HEK293 (cell line): ENCODE results near the gene SMAD4.

Source experiments
- ZNF24 ChIP-seq: fragments of 450-650 bp; formaldehyde crosslinking; IDR thresholded peaks from 2 replicates; pipeline ENCODE4 v1.5.1; 2016; ENCODE audit warnings: missing biosample characterization, missing genetic modification characterization
- ZNF350 ChIP-seq: fragments of 450-650 bp; formaldehyde crosslinking; IDR thresholded peaks from 2 replicates; pipeline ENCODE4 v1.5.0; 2017; ENCODE audit warnings: missing biosample characterization, mild to moderate bottlenecking, missing genetic modification characterization
- ZNF549 ChIP-seq: fragments of 450-650 bp; IDR thresholded peaks from 2 replicates; pipeline ENCODE4 v1.5.1; 2018; ENCODE audit warnings: missing biosample characterization, missing genetic modification characterization, mild to moderate bottlenecking, inconsistent platforms, moderate library complexity
- TF ChIP-seq, protein P1 (sequence below): fragments of 450-650 bp; IDR thresholded peaks from 2 replicates; pipeline ENCODE4 v1.5.1; 2018; ENCODE audit warnings: missing biosample characterization, missing genetic modification characterization
- TF ChIP-seq, protein P2 (sequence below): fragments of 450-650 bp; formaldehyde crosslinking; IDR thresholded peaks from 2 replicates; pipeline ENCODE4 v1.5.1; 2016; ENCODE audit warnings: missing biosample characterization, missing genetic modification characterization
- TF ChIP-seq, protein P3 (sequence below): fragments of 450-650 bp; formaldehyde crosslinking; IDR thresholded peaks from 2 replicates; pipeline ENCODE4 v1.5.1; 2016; ENCODE audit warnings: missing biosample characterization, missing genetic modification characterization

DNA sequence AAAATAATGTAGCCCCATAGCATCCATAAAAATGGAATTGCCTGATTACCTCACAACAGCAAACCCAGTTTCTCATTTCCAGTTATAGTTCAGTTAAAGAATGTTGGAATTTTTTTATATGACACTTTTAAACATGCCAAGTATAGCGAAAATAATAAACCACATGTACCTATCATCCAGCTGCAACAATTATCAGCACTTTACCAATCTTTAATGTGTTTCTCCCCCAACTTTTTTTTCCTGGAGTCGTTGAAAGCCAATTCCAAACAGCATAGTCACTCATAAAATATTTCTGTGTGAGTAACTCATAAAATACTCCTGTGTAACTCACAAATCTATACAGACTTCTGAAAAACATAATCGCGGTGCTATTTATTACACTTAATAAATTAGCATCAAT is 38.1 kb downstream of the SMAD4 start:
- TF ChIP-seq, protein P1, sequence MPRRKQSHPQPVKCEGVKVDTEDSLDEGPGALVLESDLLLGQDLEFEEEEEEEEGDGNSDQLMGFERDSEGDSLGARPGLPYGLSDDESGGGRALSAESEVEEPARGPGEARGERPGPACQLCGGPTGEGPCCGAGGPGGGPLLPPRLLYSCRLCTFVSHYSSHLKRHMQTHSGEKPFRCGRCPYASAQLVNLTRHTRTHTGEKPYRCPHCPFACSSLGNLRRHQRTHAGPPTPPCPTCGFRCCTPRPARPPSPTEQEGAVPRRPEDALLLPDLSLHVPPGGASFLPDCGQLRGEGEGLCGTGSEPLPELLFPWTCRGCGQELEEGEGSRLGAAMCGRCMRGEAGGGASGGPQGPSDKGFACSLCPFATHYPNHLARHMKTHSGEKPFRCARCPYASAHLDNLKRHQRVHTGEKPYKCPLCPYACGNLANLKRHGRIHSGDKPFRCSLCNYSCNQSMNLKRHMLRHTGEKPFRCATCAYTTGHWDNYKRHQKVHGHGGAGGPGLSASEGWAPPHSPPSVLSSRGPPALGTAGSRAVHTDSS: no peak
- TF ChIP-seq, protein P2, sequence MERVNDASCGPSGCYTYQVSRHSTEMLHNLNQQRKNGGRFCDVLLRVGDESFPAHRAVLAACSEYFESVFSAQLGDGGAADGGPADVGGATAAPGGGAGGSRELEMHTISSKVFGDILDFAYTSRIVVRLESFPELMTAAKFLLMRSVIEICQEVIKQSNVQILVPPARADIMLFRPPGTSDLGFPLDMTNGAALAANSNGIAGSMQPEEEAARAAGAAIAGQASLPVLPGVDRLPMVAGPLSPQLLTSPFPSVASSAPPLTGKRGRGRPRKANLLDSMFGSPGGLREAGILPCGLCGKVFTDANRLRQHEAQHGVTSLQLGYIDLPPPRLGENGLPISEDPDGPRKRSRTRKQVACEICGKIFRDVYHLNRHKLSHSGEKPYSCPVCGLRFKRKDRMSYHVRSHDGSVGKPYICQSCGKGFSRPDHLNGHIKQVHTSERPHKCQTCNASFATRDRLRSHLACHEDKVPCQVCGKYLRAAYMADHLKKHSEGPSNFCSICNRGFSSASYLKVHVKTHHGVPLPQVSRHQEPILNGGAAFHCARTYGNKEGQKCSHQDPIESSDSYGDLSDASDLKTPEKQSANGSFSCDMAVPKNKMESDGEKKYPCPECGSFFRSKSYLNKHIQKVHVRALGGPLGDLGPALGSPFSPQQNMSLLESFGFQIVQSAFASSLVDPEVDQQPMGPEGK (tag by site-specific recombination): no peak
- TF ChIP-seq, protein P3, sequence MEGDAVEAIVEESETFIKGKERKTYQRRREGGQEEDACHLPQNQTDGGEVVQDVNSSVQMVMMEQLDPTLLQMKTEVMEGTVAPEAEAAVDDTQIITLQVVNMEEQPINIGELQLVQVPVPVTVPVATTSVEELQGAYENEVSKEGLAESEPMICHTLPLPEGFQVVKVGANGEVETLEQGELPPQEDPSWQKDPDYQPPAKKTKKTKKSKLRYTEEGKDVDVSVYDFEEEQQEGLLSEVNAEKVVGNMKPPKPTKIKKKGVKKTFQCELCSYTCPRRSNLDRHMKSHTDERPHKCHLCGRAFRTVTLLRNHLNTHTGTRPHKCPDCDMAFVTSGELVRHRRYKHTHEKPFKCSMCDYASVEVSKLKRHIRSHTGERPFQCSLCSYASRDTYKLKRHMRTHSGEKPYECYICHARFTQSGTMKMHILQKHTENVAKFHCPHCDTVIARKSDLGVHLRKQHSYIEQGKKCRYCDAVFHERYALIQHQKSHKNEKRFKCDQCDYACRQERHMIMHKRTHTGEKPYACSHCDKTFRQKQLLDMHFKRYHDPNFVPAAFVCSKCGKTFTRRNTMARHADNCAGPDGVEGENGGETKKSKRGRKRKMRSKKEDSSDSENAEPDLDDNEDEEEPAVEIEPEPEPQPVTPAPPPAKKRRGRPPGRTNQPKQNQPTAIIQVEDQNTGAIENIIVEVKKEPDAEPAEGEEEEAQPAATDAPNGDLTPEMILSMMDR (tag by site-specific recombination): no peak
- no peak for TF ChIP-seq ZNF24 (tag by site-specific recombination)
- TF ChIP-seq ZNF350: no peak
- TF ChIP-seq ZNF549 (tag by site-specific recombination): no peak
